Effector memory CD4-positive, alpha-beta T cell (primary cell): ENCODE measurements around the gene CCDC24.

ENCODE experiments used
- DNase-seq, 3 donors: peaks; one replicate each; pipeline ENCODE4 v3.0.0-alpha.2; 2020
- H3K27ac ChIP-seq: 2 replicates; pipeline ENCODE4 v1.7.0; 2013; ENCODE audit warnings: mild to moderate bottlenecking, low read length, moderate library complexity; ENCODE audit not compliant: insufficient read depth, poor library complexity, severe bottlenecking
- H3K27me3 ChIP-seq: replicated peaks from 2 replicates; pipeline ENCODE4 v1.7.0; 2013; ENCODE audit warnings: mild to moderate bottlenecking, low read length; ENCODE audit not compliant: insufficient read depth, control insufficient read depth, poor library complexity, severe bottlenecking
- H3K36me3 ChIP-seq: 2 replicates; pipeline ENCODE4 v1.7.0; 2013; ENCODE audit warnings: mild to moderate bottlenecking, low read length, moderate library complexity; ENCODE audit not compliant: control insufficient read depth, insufficient read depth
- H3K4me1 ChIP-seq: 2 replicates; pipeline ENCODE4 v1.7.0; 2013; ENCODE audit warnings: low read length, mild to moderate bottlenecking; ENCODE audit not compliant: control insufficient read depth, insufficient read depth, poor library complexity, severe bottlenecking
- H3K4me3 ChIP-seq: 2 replicates; pipeline ENCODE4 v1.7.0; 2013; ENCODE audit warnings: low read length, low read depth, mild to moderate bottlenecking; ENCODE audit not compliant: insufficient read depth, poor library complexity, severe bottlenecking
- H3K9me3 ChIP-seq: 2 replicates; pipeline ENCODE4 v1.7.0; 2013; ENCODE audit warnings: mild to moderate bottlenecking, low read length, moderate library complexity; ENCODE audit not compliant: control insufficient read depth

Gene CCDC24

GRCh38 chr1:43986712-43987111 lies 4.7 kb upstream of the CCDC24 start:
- no peak for DNase-seq
- Histone ChIP-seq H3K36me3 (no peaks in the 10 kb centered on the region), H3K27ac (no peak overlapping the region), H3K27me3 (no peaks in the 10 kb centered on the region), H3K9me3 (no peaks in the 10 kb centered on the region), H3K4me1 (peaks cover 3% of the 10 kb centered on the region), H3K4me3 (no peak overlapping the region)

- H3K4me1 ChIP-seq: peaks cover 8% of the 10 kb centered on the region
- H3K4me3 ChIP-seq: no peak overlapping the region
- DNase-seq: no peak
- H3K27ac ChIP-seq: no peak overlapping the region
- H3K27me3 ChIP-seq: no peaks in the 10 kb centered on the region
- no peaks in the 10 kb centered on the region for H3K36me3 ChIP-seq
- no peaks in the 10 kb centered on the region for H3K9me3 ChIP-seq
Observed at GRCh38 chr1:43987159-43987902, 4.1 kb upstream of the CCDC24 start.

- Histone ChIP-seq H3K27me3 (no peaks in the 10 kb centered on the region), H3K4me1 (peaks cover 9% of the 10 kb centered on the region), H3K9me3 (no peaks in the 10 kb centered on the region), H3K4me3 (peak overlapping the region; percentile 75), H3K36me3 (no peaks in the 10 kb centered on the region), H3K27ac (no peak overlapping the region)
- DNase-seq: no peak
Observed at GRCh38 chr1:43990271-43991199, 864 bp upstream of the CCDC24 start.

GRCh38 chr1:43991200-43991475 lies 261 bp upstream of the CCDC24 start:
- Histone ChIP-seq H3K4me3 (peak overlapping the region; percentile 75), H3K27ac (peak overlapping the region; percentile 67), H3K9me3 (no peaks in the 10 kb centered on the region)

GRCh38 chr1:43992232-43992995 lies 1.0 kb downstream of the CCDC24 start:
- H3K9me3 ChIP-seq: no peaks in the 10 kb centered on the region
- H3K27me3 ChIP-seq: no peaks in the 10 kb centered on the region
- H3K4me3 ChIP-seq: peak overlapping the region; percentile 75
- DNase-seq: no peak
- H3K4me1 ChIP-seq: peaks cover 9% of the 10 kb centered on the region
- H3K36me3 ChIP-seq: no peaks in the 10 kb centered on the region
- H3K27ac ChIP-seq: no peak overlapping the region

More at GRCh38 chr1:43991200-43991475, 261 bp upstream of the CCDC24 start:
- H3K27me3 ChIP-seq: no peaks in the 10 kb centered on the region
- no peak for DNase-seq
- no peaks in the 10 kb centered on the region for H3K36me3 ChIP-seq
- H3K4me1 ChIP-seq: peaks cover 9% of the 10 kb centered on the region

GRCh38 chr1:43993206-43993914 lies 2.0 kb downstream of the CCDC24 start:
- Histone ChIP-seq H3K4me3 (no peak overlapping the region), H3K4me1 (peaks cover 9% of the 10 kb centered on the region), H3K27ac (no peak overlapping the region), H3K27me3 (no peaks in the 10 kb centered on the region), H3K36me3 (no peaks in the 10 kb centered on the region), H3K9me3 (no peaks in the 10 kb centered on the region)
- no peak for DNase-seq

- Histone ChIP-seq H3K27ac (no peak overlapping the region), H3K4me3 (no peak overlapping the region), H3K4me1 (peaks cover 9% of the 10 kb centered on the region), H3K9me3 (no peaks in the 10 kb centered on the region), H3K27me3 (no peaks in the 10 kb centered on the region), H3K36me3 (no peaks in the 10 kb centered on the region)
- DNase-seq: no peak
Observed at GRCh38 chr1:43994071-43994470, 2.7 kb downstream of the CCDC24 start.

GRCh38 chr1:43994794-43995790 lies 3.7 kb downstream of the CCDC24 start:
- Histone ChIP-seq H3K4me3 (no peak overlapping the region), H3K36me3 (no peaks in the 10 kb centered on the region), H3K9me3 (no peaks in the 10 kb centered on the region), H3K27me3 (no peaks in the 10 kb centered on the region), H3K4me1 (peaks cover 9% of the 10 kb centered on the region), H3K27ac (no peak overlapping the region)
- no peak for DNase-seq
